Fibroblast of skin of right biceps (primary cell): Measurements from ENCODE around the gene LRRC71.

Experiments
- DNase-seq: peaks from one replicate; pipeline ENCODE4 v3.0.0-alpha.2; 2013

The LRRC71 gene

DNA sequence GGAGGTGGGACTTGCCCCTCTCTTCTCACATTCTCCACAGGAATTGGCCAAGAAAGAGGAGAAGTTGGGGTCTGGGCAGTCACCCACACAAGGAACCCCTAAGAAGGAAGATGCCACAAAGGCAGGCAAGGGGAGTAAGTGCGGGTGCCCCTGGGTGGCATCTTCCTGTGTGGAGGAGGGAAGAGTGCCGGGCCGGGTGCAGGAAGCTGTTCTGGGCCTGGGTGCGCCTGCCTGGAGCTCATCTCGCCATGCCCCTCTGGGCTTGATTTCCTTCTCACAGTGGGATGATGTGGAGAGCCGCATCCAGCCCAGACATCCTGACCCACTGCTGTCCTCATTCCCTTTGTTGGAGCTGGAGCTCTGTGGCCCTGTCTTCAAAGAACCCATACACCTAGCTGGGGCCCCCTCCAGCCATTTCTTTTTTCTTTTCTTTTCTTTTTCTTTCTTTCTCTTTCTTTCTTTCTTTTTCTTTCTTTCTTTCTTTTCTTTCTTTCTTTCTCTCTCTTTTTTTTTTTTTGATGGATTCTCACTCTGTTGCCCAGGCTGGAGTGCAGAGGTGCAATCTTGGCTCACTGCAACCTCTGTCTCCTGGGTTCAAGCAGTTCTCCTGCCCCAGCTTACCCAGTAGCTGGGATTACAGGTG lies 9.3 kb downstream of the LRRC71 start:
- DNase-seq = no peak

DNA sequence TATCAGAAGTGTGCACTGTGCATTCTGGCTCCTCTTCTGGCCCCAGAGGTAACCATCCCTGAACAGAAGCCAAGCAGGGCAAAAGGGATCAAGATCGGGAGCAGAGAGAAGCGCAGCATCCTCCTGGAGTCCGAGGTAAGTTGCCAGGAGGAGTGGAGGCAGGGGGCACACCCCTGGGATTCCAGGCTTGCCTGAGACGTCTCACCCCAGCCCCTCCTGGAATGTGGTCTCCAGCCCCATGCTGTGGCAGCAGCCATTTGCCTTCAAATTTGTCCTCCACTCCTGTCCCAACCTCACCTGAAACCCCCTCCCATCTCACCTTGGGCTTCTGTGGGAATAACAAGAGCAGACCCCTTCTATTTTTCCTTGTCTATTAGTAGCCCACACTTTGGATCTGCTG lies 10.1 kb downstream of the LRRC71 start:
- no peak for DNase-seq

DNA sequence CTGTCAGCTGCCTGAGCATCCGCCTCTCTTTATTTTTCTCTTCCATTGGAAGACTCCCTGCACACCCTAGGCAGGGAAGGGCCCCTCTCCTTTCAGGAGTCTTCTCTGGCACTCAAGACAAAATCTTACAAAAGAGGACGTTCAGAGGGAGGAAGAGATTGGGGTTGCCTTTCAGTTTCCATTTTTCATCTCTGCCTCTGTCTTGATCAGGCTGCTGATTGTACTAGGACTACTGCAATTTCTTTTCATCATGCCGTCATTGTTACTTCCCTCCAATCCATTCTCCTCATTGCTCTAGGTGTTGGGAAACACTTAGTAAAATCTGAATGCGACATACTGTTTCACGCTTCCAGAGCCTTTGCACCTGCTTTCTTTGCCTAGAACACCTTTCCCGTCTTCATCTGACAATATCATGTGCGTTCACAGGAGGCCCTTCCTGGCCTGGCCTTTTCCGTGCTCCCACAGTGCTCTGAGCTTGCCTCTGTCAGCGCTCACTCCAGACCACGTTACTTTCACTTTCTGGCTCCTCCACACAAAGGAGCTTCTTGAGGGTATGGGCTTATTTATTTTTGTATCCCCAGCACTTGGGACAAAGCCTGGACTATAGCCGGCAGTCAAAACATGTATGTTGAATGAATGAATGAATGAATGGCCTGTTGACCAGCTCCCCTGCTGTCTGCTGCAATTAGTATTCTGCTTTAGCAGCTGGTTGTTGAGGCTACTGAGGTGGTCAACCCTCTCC lies 10.9 kb downstream of the LRRC71 start:
- no peak for DNase-seq

DNA sequence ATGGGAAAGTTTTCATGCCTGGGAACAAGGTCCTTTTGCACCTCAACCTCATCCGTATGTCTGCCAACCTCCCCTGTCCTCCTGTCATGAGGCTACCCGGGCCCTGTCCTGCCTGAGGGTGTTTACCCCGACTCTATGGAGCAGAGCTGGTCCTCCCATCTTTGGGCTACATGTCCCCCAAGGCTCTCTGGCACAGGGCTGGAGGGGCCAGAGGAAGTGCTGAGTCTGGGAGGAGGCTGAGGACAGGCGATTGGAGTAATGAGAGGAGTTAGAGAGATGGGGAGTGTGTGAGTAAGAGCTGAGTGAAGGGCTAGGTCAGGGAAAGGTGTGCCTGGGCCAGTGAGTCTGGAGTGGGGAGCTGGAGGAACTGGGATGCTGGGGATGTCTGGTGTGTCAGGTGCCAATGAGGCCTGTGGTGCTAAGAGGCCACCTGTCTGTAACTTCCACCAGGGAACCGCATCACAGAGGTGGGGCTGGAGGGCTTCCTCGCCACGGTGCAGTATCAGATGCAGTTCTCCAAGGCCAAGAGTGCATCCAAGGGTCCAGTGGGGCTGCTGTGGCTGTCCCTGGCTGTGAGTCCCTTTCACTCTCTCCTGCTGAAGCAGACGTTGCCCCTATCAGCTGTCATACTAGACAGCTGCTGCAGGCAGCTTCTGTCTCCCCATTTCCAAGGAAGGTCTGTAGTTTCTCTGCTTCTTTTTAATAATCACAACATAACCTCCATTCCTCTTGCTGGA lies 11.7 kb downstream of the LRRC71 start:
- DNase-seq = no peak

GRCh38 chr1:156933136-156933535 lies 12.7 kb downstream of the LRRC71 start:
- DNase-seq = no peak

DNA sequence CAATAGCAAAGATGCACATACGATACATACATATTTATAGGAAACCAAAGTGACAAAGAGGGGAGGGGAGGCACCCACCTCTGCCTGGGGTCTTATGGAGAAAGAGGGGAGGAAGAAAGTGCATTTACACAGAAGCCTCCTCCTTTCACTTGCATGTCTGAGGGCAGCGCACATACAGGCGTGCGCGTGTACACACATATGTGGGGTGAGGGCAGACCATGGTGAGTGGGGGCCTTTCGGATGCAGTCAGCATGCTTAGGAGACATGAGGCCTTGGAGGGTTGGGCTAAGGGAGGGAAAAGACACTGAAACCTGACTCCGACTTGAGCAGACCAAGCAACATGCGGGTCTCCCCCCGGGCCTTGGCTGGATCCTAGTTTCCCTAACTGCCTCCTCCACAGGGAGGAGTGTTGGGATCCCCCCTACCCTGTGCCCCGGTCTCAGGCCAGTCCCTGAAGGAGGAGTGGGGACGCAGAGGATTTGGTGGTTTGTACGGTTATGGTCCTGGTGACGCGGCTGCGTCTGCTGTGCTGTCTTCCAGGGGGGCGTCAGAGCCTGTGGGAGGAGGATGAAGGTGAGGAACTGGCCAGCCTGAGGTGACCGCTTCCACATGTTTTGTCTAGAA lies 15.2 kb downstream of the LRRC71 start:
- DNase-seq = no peak

GRCh38 chr1:156936191-156936590 lies 15.8 kb downstream of the LRRC71 start:
- DNase-seq = no peak

GRCh38 chr1:156936721-156937220 lies 16.3 kb downstream of the LRRC71 start:
- DNase-seq = no peak

DNA sequence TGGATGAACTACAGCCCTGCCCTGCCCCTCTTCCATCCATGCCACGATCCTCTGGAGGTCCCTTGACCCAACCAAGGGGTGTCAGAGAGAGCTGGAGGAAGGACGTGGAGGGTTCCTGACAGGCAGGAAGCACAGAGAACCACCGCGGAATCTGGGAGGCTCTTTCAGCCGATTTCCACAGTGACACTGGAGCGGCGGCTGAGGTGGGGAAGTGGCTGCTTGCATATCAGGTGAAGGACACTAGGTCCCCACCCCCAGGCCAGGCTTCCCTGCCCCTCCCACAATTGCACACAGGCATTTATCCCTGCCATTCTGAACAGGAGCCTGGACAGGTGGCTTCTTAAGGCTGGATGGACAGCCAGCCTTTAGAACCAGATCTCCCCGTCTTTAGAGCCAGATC lies 17.5 kb downstream of the LRRC71 start:
- no peak for DNase-seq

GRCh38 chr1:156938813-156939212 lies 18.4 kb downstream of the LRRC71 start:
- DNase-seq = no peak

GRCh38 chr1:156939786-156940334 lies 19.4 kb downstream of the LRRC71 start:
- DNase-seq = no peak

GRCh38 chr1:156941675-156942074 lies 21.2 kb downstream of the LRRC71 start:
- DNase-seq = no peak

DNA sequence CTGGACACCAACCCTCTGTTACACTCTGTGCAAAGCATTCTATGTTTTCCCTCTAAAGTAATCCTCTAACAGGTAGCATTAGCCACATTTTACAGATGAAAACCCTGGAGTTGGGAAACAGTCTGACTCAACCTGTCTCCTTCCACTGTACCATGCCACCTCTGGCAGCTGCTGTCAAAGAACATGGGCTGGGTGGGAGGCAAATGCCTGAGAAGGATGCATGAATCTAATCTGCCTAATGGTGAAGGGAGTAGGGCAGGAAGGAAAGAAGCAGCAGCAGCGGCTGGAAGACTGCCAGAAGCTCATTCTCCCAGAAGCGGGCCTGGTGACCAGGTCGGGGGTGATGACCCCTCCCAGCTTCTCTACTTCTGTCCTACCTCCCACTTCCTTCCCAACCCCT lies 21.7 kb downstream of the LRRC71 start:
- no peak for DNase-seq

DNA sequence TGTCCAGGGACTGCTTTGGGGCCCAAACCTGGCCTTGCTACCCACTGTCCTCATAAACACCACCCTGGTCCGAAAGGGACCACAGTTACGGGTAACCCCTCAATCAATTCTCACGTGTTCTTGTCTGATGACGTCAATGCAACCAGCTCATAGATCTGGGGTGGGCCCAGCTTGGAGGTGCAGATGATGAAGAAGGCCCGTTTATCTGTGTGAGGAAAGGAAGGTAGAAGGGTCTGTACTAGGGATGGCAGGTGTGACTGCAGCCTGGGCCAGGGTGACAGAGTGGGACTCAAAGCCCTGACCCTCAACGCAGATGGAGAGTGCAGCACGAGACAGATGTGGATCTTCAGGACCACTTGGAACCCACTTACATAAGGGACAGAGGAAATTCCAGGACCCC lies 22.1 kb downstream of the LRRC71 start:
- no peak for DNase-seq

- DNase-seq = no peak
Measured at GRCh38 chr1:156943756-156944155, 23.3 kb downstream of the LRRC71 start.

DNA sequence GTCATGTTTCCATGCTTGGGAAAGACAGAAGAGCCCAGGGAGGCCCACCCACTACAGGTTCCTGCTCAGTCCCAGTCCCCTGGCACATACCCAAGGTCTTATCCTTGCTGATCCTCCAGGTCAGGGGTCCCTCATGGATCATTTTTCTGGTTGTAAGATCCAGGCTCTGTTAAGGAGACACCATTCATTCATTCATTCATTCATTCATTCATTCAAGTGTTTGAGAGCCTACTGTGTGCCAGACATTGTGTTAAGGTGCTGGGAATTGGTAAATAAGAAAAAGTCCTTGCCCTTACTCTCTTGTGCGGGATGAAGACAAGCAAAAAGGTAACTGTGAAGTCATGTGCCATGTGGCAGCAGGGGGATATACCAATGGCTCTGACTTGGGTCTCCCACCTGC lies 23.8 kb downstream of the LRRC71 start:
- DNase-seq = no peak

- DNase-seq = no peak
Measured at GRCh38 chr1:156944848-156945247, 24.4 kb downstream of the LRRC71 start.

- DNase-seq = no peak
Measured at GRCh38 chr1:156945881-156946661, 25.6 kb downstream of the LRRC71 start.

GRCh38 chr1:156947127-156947526 lies 26.7 kb downstream of the LRRC71 start:
- DNase-seq = no peak

- DNase-seq = no peak
Measured at GRCh38 chr1:156947818-156948525, 27.5 kb downstream of the LRRC71 start.

DNA sequence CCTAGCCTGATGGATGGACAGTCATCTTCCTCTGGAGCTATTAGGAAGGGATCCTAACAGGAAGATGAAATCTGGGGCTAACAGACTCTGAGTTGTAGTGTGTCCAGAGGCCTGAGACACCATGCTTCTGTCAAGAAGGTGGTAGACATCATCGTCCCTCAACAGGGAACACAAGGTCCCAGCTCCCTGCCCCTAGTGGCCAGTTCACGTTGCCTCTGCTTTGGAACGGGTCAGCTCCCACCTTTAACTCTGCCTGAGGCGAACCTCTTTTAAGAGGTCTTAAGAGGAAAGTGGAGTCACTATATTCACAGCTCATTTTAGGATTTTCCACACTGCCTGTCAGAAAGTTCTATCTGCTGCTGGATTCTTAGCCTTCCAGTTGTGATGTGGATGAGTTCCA lies 28.3 kb downstream of the LRRC71 start:
- DNase-seq = no peak

GRCh38 chr1:156949127-156949526 lies 28.7 kb downstream of the LRRC71 start:
- no peak for DNase-seq
